Measurements from ENCODE around the gene CSF3.
"Not testable (repeated sequence)": the region's sequence is repeated elsewhere in the genome, so short reads cannot be mapped to it uniquely, and the experiment has no call there.

The CSF3 gene

DNA sequence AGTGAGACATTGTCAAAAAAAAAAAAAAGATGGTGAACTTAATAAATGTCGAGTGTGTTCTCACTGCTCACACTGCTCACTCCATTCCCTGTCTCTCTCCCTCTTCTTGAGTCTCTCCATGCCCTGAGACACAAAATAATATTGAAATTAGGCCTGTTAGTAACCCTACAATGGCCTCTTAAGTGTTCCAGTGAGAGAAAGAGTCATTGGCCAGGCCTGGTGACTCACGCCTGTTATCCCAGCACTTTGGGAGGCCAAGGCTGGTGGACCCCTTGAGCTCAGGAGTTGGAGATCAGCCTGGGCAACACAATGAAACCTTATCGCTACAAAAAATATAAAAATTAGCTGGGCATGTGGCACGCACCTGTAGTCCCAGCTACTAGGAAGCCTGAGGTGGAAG, 16.2 kb upstream of the CSF3 start:
- no peak for DNase-seq

DNA sequence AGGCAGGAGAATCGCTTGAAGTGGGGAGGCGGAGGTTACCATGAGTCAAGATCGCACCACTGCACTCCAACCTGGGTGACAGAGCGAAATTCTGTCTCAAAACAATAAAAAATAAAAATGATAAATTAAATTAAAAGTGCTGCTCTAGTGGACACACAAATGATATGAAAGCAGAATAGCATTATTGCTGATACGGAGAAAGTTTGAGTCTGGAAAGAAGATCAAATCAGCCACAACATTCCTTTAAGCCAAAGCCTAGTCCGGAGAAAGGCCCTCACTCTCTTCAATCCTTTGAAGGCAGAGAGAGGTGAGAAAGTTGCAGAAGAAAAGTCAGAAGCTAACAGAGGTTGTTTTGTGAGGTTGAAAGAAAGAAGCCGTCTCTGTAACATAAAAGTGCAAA, 15.1 kb upstream of the CSF3 start:
- no peak for DNase-seq

DNA sequence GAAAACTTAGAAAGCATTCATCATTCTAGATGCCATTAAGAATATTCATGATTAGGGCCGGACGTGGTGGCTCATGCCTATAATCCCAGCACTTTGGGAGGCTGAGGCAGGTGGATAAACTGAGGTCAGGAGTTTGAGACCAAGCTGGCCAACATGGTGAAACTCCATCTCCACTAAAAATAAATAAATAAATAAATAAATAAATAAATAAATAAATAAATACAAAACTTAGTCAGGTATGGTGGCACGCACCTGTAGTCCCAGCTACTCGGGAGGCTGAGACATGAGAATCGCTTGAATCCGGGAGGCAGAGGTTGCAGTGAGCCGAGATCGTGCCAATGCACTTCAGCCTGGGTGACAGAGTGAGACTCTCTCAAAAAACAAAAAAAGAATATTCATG, 13.9 kb upstream of the CSF3 start:
- DNase-seq, result not testable (repeated sequence)

DNA sequence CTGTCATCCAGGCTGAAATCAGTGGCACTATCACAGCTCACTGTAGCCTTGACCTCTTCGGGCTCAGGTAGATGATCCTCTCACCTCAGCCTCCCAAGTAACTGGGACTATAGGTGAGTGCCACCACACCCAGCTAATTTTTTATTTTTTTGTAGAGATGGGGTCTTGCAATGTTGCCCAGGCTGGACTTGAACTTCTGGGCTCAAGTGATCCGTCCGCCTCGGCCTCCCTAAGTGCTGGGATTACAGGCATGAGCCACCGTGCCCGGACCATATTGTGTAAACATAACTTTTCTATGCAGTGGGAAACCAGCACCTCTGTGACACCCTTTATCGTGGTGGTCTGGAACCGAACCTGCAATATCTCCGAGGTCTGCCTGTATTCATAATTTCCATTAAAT, 11.2 kb upstream of the CSF3 start:
- DNase-seq, result no peak

DNA sequence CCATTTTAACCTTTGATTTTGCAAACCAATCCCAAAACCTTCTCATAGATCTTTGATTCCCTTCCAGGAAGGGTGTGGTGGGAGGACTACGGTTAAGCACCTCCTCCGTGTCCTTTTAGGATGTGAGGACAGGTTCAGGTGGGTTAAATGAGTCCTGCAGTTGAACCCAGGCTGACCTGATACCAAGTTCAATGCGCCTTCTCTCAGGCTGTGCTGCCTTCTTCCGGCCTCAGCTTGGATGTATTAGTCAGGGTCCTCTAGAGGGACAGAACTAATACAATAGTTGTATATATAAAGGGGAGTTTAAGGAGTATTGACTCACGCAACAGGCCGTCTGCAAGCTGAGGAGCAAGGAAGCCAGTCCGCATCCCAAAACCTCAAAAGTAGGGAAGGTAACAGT, 10.5 kb upstream of the CSF3 start:
- DNase-seq, result no peak

DNA sequence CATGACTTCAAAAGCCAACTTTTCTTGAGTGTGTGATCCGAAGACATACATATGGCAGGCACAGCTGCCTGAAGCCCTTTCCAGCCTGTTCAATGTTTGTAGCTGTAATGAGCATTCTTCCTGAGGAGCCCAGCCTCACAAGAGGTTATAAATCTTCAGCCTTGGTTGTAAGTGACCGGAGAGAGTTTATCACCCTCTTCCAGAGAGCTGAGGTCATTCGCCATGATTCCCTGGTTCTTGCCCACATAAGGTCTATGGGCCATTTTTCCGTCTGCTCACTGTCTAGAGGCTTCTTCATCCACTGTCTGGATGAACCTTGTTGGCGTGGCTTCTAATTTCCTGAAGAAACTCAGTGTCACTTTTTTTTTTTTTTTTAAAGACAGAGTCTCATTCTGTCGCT, 9.7 kb upstream of the CSF3 start:
- DNase-seq, result no peak

DNA sequence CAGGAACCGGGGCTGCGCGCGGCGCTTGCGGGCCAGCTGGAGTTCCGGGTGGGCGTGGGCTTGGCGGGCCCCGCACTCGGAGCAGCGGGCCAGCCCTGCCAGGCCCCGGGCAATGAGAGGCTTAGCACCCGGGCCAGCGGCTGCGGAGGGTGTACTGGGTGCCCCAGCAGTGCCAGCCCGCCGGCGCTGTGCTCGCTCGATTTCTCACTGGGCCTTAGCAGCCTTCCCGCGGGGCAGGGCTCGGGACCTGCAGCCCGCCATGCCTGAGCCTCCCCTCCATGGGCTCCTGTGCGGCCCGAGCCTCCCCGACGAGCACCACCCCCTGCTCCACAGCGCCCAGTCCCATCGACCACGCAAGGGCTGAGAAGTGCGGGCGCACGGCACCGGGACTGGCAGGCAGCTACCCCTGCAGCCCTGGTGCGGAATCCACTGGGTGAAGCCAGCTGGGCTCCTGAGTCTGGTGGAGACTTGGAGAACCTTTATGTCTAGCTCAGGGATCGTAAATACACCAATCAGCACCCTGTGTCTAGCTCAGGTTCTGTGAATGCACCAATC, 4.2 kb upstream of the CSF3 start:
- DNase-seq, result not testable (repeated sequence)

DNA sequence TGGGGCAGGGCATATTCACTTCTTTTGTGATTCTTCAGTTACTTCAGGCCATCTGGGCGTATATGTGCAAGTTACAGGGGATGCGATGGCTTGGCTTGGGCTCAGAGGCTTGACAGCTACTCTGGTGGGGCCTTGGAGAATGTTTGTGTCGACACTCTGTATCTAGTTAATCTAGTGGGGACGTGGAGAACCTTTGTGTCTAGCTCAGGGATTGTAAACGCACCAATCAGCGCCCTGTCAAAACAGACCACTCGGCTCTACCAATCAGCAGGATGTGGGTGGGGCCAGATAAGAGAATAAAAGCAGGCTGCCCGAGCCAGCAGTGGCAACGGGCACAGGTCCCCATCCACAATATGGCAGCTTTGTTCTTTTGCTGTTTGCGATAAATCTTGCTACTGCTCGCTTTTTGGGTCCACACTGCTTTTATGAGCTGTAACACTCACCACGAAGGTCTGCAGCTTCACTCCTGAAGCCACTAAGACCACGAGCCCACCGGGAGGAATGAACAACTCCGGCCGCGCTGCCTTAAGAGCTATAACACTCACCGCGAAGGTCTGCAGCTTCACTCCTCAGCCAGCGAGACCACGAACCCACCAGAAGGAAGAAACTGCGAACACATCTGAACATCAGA, 3.1 kb upstream of the CSF3 start:
- DNase-seq, result not testable (repeated sequence)

DNA sequence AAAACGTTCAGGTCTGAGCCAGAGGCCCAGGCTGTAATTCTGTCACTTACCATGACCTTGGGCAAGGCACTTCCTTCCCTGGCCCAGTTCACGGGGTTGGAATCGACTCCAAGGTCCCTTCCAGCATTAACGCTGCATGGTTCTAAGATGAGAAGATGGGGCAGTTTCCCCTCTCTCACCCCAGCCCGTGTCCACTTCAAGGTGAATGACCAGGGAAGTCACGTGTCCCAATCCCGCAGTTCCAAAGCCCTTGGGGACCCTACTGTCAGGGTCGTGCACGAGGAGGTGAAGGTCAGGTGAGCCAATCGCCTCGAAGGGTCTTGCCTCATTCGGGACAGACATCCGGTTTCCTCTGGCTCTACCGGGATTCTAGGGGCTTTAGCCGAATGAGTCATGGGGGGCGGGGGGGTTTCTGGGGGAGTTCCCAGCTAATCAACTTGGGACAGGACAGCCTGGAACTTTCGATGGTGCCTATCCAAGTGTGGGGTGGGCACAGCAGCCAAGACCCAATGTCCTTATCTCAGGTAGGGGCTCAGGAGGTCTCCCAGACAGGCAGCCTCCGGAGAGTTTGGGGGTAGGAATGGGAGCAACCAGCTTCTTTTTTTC, 762 bp upstream of the CSF3 start:
- no peak for DNase-seq

DNA sequence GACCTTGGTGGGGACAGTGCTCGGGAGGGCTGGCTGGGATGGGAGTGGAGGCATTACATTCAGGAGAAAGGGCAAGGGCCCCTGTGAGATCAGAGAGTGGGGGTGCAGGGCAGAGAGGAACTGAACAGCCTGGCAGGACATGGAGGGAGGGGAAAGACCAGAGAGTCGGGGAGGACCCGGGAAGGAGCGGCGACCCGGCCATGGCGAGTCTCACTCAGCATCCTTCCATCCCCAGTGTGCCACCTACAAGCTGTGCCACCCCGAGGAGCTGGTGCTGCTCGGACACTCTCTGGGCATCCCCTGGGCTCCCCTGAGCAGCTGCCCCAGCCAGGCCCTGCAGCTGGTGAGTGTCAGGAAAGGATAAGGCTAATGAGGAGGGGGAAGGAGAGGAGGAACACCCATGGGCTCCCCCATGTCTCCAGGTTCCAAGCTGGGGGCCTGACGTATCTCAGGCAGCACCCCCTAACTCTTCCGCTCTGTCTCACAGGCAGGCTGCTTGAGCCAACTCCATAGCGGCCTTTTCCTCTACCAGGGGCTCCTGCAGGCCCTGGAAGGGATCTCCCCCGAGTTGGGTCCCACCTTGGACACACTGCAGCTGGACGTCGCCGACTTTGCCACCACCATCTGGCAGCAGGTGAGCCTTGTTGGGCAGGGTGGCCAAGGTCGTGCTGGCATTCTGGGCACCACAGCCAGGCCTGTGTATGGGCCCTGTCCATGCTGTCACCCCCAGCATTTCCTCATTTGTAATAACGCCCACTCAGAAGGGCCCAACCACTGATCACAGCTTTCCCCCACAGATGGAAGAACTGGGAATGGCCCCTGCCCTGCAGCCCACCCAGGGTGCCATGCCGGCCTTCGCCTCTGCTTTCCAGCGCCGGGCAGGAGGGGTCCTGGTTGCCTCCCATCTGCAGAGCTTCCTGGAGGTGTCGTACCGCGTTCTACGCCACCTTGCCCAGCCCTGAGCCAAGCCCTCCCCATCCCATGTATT, 1.1 kb downstream of the CSF3 start:
- no peak for DNase-seq

DNA sequence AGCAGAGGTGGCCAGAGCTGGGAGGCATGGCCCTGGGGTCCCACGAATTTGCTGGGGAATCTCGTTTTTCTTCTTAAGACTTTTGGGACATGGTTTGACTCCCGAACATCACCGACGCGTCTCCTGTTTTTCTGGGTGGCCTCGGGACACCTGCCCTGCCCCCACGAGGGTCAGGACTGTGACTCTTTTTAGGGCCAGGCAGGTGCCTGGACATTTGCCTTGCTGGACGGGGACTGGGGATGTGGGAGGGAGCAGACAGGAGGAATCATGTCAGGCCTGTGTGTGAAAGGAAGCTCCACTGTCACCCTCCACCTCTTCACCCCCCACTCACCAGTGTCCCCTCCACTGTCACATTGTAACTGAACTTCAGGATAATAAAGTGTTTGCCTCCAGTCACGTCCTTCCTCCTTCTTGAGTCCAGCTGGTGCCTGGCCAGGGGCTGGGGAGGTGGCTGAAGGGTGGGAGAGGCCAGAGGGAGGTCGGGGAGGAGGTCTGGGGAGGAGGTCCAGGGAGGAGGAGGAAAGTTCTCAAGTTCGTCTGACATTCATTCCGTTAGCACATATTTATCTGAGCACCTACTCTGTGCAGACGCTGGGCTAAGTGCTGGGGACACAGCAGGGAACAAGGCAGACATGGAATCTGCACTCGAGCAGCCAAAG, 2.3 kb downstream of the CSF3 start:
- DNase-seq, result no peak

DNA sequence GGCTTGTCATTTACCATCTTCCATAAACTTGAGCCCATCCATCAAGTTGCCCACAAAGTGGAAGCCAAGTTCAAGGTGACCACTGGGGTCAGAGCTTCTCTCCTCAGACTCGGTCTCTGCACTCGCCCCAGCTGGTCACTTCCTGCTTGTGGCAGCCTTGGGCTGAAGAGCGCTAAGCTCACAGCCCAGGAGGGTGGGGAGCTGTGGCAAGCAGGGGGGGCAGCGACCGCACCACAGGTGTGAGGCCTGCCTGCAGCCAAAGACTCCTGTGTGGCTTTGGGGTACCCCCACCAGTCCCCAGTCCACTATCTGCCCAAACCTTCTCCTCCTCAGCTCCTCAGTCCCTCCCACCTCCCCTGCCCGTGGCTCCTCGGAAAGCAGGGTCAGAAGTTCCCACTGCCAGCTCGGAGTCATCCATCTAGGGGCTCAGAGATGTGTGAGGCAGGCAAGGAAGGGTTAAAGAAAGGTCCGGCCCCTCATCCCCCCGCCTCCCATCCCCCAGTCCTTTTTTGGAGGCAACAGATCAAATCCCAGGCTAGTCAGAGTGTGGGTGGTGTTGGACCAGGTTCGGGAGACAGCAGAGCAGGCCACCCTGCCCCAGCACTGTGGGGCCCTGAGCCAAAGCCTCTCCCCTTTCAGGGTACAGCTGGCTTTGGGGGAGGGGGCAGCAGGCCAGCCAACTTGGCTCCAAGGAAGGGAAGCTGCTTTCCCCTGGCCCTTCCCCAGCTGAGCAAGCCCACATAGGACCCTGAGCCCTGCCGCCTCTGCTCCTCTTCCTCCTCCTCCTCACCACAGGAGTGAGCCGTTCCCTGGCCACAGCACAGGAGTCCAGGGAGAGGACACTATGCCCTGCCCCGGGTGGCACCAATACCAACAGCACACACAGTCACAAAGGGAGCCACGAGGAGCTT, 3.2 kb downstream of the CSF3 start:
- DNase-seq, result no peak

DNA sequence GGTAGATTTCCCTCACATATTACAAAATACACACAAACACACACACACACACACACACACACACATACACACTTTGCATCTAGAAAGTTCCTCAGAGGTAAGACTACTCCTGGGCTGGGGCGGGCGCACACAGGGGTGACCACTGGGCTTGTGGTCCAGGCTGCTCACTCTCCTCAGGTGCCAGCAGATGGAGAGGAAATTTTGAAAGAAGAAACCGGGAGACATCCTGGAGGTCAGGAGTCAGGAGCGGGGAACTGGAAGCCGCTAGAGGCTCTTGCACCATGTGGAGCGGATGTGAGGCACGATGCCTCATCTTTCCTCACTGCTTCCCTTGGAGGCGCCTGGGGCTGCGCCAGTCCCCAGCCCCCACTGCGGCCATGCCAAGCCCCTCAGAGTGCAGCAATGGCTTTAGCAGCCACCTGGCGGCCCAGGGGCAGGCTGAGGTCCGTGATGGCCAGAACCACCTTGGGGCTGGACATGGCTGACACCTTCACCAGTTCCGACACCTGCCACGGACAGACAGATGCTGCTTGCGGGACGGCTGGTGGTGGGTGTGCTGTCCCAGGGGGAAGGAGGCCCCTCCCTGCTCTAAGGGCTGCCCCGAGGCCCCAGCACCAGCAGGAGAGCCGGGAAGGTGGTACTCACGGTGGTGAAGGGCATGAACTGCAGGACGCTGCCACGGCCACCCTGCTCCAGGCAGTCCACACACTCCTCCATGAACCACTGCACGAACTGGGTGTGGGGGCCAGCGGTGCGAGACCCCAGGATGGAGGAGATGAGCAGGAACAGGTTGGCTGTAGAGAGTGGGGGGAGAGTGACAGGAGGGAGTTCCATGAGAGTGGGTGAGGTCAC, 4.1 kb downstream of the CSF3 start:
- DNase-seq, result no peak

DNA sequence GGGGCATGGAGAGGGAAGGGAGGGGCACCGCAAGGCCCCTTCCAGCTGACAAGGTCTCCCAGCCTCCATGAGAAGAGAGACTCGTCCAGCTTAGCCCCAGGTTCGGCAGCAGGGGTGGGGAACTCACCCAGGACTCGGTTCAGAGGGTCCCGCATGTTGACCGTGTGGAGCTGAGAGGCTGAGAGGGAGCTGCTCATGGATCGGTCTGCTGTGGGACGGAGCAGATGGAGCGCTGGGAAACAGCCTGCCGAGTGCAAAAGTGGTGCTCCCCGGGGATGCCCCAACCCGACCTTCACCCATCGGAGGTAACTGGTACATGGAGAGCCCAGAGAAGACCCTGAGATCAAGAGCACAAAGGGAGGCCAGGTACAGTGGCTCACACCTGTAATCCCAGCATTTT, 4.9 kb downstream of the CSF3 start:
- no peak for DNase-seq

DNA sequence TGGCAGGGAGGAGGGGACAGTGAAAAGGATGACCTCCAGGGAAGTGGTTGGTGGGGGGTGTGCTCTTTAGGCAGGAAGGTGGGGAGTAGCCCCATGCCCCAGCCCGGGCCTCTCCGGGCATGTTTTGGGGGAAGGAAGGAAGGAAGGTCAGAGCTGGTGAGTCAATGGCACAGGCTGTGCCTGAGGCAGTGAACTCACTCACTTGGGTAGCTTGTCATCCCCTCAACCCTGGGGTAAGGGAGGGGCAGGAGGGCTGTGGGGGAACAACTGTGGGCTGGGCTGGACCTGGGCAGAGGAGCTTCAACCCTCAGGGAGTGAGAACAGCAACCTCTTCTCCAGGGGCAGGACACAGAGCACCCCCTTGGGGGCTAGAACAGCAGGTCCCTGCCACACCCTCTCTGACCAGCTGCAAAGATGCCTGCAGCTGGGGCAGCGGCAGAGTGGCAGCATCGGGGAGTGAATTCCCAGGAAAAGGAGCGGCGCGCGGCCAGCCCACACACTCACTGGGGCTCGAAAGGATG, 6.3 kb downstream of the CSF3 start:
- DNase-seq, result no peak

DNA sequence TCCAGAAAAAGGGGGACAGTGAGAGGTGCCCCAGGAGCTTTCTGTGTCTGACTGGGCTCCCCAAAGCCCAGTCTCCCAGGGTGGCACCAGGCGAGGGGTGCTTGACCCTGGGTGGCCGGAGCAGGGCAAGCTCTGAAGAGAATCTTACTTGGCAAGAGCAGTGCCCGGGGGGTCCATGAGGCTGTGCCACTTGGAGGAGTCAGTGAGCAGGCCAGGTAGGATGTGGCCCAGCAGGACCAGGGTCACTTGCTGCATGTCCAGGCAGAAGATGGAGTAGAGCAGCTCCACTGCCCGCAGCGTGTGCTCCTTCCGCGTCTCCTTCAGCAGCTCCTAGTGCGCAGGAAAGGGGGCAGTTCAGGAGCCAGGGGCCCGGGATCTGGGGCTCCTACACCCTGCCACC, 7.3 kb downstream of the CSF3 start:
- DNase-seq, result no peak

DNA sequence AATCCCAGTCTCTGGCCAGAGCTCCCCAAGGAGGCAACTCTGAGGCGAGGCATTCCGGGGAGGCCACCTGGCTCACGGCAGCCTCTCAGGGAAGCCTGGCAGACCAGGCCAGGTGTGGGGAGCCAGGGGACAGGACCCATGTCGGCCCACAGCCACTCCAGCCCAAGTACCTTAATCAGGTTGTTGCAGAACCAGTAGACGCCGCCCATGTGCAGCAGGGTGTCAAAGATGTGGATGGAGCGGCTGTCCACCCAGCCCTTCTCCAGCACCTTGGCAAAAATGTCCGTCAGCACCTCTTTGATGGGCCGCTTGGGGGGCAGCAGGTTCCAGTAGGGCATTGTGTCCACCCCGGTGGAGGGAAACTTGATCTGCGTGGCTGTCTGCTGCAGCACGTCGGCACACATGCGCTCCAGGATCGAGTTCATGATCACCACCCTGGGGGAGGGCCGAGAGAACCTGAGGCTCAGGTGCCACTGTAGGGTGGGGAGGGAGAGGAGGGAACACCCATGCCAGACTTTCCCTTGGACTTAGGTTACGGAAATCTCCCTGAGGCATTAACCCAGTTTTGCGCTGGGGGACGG, 7.8 kb downstream of the CSF3 start:
- DNase-seq, result no peak

DNA sequence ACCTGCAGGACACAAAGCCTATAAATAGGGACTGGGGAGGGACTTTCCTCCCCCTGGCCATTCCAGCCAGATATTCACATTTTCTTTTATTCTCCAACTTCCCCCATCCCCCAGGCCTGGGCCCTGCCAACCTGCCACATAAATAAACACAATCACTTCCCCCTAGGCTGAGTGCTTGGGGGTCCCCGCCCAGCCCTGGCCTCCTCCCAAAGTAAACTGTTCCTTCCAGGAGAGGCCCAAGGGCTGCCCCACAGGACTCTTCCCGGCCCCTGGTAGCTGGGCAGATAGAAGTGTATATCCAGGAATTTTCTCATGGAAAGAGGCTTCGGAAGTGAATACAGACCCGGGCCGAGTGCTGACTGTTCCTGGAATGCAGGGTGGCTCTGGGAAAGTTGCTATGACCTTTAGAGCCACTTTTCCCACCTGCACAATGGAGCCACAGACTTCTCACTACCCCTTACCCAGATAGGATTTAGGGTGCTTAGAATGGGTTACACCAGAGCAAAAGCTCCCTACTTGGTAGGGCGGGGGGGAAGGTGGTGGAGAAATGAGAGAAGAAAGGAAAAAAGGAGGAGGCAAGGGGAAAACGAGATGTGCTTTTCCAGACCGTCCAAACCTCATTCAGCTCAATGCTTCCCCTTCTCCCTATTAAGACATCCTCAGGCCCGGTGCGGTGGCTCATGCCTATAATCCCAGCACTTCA, 8.5 kb downstream of the CSF3 start:
- DNase-seq, result no peak

DNA sequence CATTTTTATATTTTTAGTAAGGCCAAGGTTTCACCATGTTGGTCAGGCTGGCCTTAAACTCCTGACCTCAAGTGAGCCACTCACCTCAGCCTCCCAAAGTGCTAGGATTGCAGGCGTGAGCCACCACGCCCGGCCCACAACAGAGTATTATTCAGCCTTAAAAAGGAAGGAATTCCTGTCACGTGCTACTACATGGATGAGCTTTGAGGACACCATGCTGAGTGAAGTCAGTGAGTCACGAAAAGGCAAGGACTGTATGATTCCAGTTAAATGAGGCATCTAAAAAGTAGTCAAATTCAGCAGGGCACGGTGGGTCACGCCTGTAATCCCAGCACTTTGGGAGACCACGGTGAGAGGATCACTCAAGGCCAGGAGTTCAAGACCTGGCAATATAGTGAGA, 9.7 kb downstream of the CSF3 start:
- DNase-seq, result no peak

DNA sequence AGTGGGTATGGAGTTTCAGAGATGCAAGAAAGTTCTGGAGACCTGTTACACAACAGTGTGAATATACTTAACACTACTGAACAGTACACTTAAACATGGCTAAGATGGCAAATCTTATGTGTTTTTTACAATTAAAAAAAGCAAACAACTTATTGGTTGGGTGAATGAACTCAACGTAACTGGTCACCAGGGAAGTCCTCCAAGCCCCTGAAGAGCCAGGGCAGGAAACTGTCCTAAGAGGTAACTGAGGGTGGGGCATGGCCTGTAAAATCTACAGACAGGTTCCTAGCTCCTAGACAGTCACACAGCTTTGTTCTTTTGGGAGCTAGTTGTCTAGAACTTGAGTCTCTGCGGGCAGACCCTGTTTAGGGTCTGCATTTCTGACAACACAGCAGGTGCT, 10.3 kb downstream of the CSF3 start:
- no peak for DNase-seq

Data from stimulated activated CD4-positive, alpha-beta T cell treated with anti-CD3 and anti-CD28 coated beads, Interleukin-2, amount 100 ng/mL, for 48 hours (primary cell).